Ammon's horn (tissue), 1 donor: Measurements from ENCODE around the gene PPP3CB.
A peak's percentile ranks its signal among the peaks of the same experiment; 100 is the strongest.

Source experiments
- DNase-seq: peaks from one replicate; pipeline ENCODE4 v3.0.0-alpha.2; 2016; ENCODE audit warnings: low spot score

The PPP3CB gene

GRCh38 chr10:73495884-73496674 is at the start of gene PPP3CB:
Gene PPP3CB, minus strand, starts transcription at chr10:73496024. Its CDS starts 135 bp downstream, at chr10:73495889.
- DNase-seq: peak; percentile 93

- DNase-seq: no peak
Measured at GRCh38 chr10:73545357-73545756, 49.5 kb upstream of the PPP3CB start.

- DNase-seq: no peak
Measured at GRCh38 chr10:73537709-73538108, 41.9 kb upstream of the PPP3CB start.

GRCh38 chr10:73537288-73537687 is 41.5 kb upstream of the PPP3CB start:
- no peak for DNase-seq

- no peak for DNase-seq
Measured at GRCh38 chr10:73534857-73535256, 39.0 kb upstream of the PPP3CB start.

- peak; percentile 90 for DNase-seq
Measured at GRCh38 chr10:73529089-73529832, 33.4 kb upstream of the PPP3CB start.

- DNase-seq: no peak
Measured at GRCh38 chr10:73522263-73522662, 26.4 kb upstream of the PPP3CB start.

GRCh38 chr10:73519336-73519735 is 23.5 kb upstream of the PPP3CB start:
- no peak for DNase-seq

GRCh38 chr10:73517166-73517888 is 21.5 kb upstream of the PPP3CB start:
- DNase-seq: no peak

- DNase-seq: no peak
Measured at GRCh38 chr10:73512207-73512743, 16.5 kb upstream of the PPP3CB start.

GRCh38 chr10:73509695-73510094 is 13.9 kb upstream of the PPP3CB start:
- no peak for DNase-seq

GRCh38 chr10:73506491-73506890 is 10.7 kb upstream of the PPP3CB start:
- no peak for DNase-seq

- DNase-seq: no peak
Measured at GRCh38 chr10:73506074-73506473, 10.2 kb upstream of the PPP3CB start.

GRCh38 chr10:73503037-73503436 is 7.2 kb upstream of the PPP3CB start:
- no peak for DNase-seq

- DNase-seq: no peak
Measured at GRCh38 chr10:73501651-73502050, 5.8 kb upstream of the PPP3CB start.

GRCh38 chr10:73497623-73498022 is 1.8 kb upstream of the PPP3CB start:
- DNase-seq: no peak

GRCh38 chr10:73495226-73495883 is 469 bp downstream of the PPP3CB start:
- peak; percentile 83 for DNase-seq

GRCh38 chr10:73494877-73495225 is 973 bp downstream of the PPP3CB start:
- no peak for DNase-seq

GRCh38 chr10:73494213-73494612 is 1.6 kb downstream of the PPP3CB start:
- DNase-seq: no peak

GRCh38 chr10:73493781-73494180 is 2.0 kb downstream of the PPP3CB start:
- DNase-seq: no peak

GRCh38 chr10:73486601-73487000 is 9.2 kb downstream of the PPP3CB start:
- DNase-seq: no peak

GRCh38 chr10:73485320-73485719 is 10.5 kb downstream of the PPP3CB start:
- DNase-seq: no peak
